HG02642 (cell line): ENCODE results near the gene ARL2.
"Not testable (repeated sequence)": the region's sequence is repeated elsewhere in the genome, so short reads cannot be mapped to it uniquely, and the experiment has no call there.

Experiments
- ATAC-seq: cut with Tn5 transposase; IDR thresholded peaks from one replicate; pipeline ENCODE4 v1.9.1; 2021; ENCODE audit warnings: mild to moderate bottlenecking; ENCODE audit not compliant: unreplicated experiment, poor library complexity

Gene ARL2

GRCh38 chr11:65013888-65014725, at the start of gene ARL2:
ARL2 (plus strand) TSS chr11:65014160; CDS start chr11:65014208, 48 bp downstream.
- ATAC-seq: peak; percentile 86

GRCh38 chr11:64967375-64967774, 46.6 kb upstream of the ARL2 start:
- no peak for ATAC-seq

GRCh38 chr11:64969209-64969608, 44.8 kb upstream of the ARL2 start:
- no peak for ATAC-seq

- no peak for ATAC-seq
Observed at GRCh38 chr11:64970731-64971151, 43.2 kb upstream of the ARL2 start.

- no peak for ATAC-seq
Observed at GRCh38 chr11:64971421-64972233, 42.3 kb upstream of the ARL2 start, which contains the start of gene MAJIN. MAJIN (minus strand) TSS chr11:64972108; CDS start chr11:64959405, 12,703 bp downstream.

GRCh38 chr11:64974124-64974523, 39.8 kb upstream of the ARL2 start:
- no peak for ATAC-seq

GRCh38 chr11:64976651-64977050, 37.3 kb upstream of the ARL2 start:
- ATAC-seq: no peak

GRCh38 chr11:64983339-64983738, 30.6 kb upstream of the ARL2 start:
- not testable (repeated sequence) for ATAC-seq

- ATAC-seq: no peak
Observed at GRCh38 chr11:64987998-64988854, 25.7 kb upstream of the ARL2 start.

GRCh38 chr11:64989416-64989815, 24.5 kb upstream of the ARL2 start:
- no peak for ATAC-seq

GRCh38 chr11:64990222-64990923, 23.6 kb upstream of the ARL2 start:
- no peak for ATAC-seq

- ATAC-seq: no peak
Observed at GRCh38 chr11:64994318-64994717, 19.6 kb upstream of the ARL2 start.

GRCh38 chr11:64996327-64996709, 17.6 kb upstream of the ARL2 start:
- ATAC-seq: no peak

- no peak for ATAC-seq
Observed at GRCh38 chr11:64996710-64997380, 17.1 kb upstream of the ARL2 start, which contains the start of gene BATF2. BATF2 (minus strand) TSS chr11:64996971; CDS start chr11:64996914, 57 bp downstream.

GRCh38 chr11:64998141-64998540, 15.8 kb upstream of the ARL2 start:
- no peak for ATAC-seq

GRCh38 chr11:64998690-64999431, 15.1 kb upstream of the ARL2 start:
- ATAC-seq: no peak

- ATAC-seq: no peak
Observed at GRCh38 chr11:64999478-64999877, 14.5 kb upstream of the ARL2 start.

- ATAC-seq: no peak
Observed at GRCh38 chr11:65002706-65003105, 11.3 kb upstream of the ARL2 start.
